ENCODE measurements around the gene FGF6.
"Not testable (repeated sequence)": the region's sequence is repeated elsewhere in the genome, so short reads cannot be mapped to it uniquely, and the experiment has no call there.

FGF6 gene

GRCh38 chr12:4445156-4446101, at the start of gene FGF6:
Gene FGF6 (minus strand): TSS chr12:4445815. CDS start chr12:4445570, 245 bp downstream.
- DNase-seq (ENCODE audit: low read depth), result no peak

- no peak for DNase-seq (ENCODE audit: low read depth)
These were observed 45.4 kb upstream of the FGF6 start for GRCh38 chr12:4490973-4491372.

GRCh38 chr12:4489556-4489955, 43.9 kb upstream of the FGF6 start:
- no peak for DNase-seq (ENCODE audit: low read depth)

- no peak for DNase-seq (ENCODE audit: low read depth)
These were observed 41.4 kb upstream of the FGF6 start for GRCh38 chr12:4486980-4487379.

GRCh38 chr12:4486049-4486699, 40.6 kb upstream of the FGF6 start:
- DNase-seq (ENCODE audit: low read depth), result no peak

- no peak for DNase-seq (ENCODE audit: low read depth)
These were observed 38.5 kb upstream of the FGF6 start for GRCh38 chr12:4483885-4484823.

GRCh38 chr12:4482936-4483335, 37.3 kb upstream of the FGF6 start:
- no peak for DNase-seq (ENCODE audit: low read depth)

GRCh38 chr12:4478933-4479332, 33.3 kb upstream of the FGF6 start:
- no peak for DNase-seq (ENCODE audit: low read depth)

- DNase-seq (ENCODE audit: low read depth), result no peak
These were observed 31.5 kb upstream of the FGF6 start for GRCh38 chr12:4477129-4477528.

- DNase-seq (ENCODE audit: low read depth), result no peak
These were observed 26.4 kb upstream of the FGF6 start for GRCh38 chr12:4472046-4472445.

GRCh38 chr12:4471256-4471655, 25.6 kb upstream of the FGF6 start:
- DNase-seq (ENCODE audit: low read depth), result no peak

- no peak for DNase-seq (ENCODE audit: low read depth)
These were observed 23.4 kb upstream of the FGF6 start for GRCh38 chr12:4468994-4469393.

GRCh38 chr12:4460761-4461160, 15.1 kb upstream of the FGF6 start:
- no peak for DNase-seq (ENCODE audit: low read depth)

GRCh38 chr12:4455849-4456248, 10.2 kb upstream of the FGF6 start:
- not testable (repeated sequence) for DNase-seq (ENCODE audit: low read depth)

GRCh38 chr12:4454315-4454860, 8.8 kb upstream of the FGF6 start:
- DNase-seq (ENCODE audit: low read depth), result no peak

- no peak for DNase-seq (ENCODE audit: low read depth)
These were observed 6.1 kb upstream of the FGF6 start for GRCh38 chr12:4451694-4452093.

GRCh38 chr12:4450551-4451112, 5.0 kb upstream of the FGF6 start:
- no peak for DNase-seq (ENCODE audit: low read depth)

GRCh38 chr12:4449851-4450221, 4.2 kb upstream of the FGF6 start:
- no peak for DNase-seq (ENCODE audit: low read depth)

- no peak for DNase-seq (ENCODE audit: low read depth)
These were observed 3.6 kb upstream of the FGF6 start for GRCh38 chr12:4448943-4449850.

GRCh38 chr12:4448371-4448940, 2.8 kb upstream of the FGF6 start:
- no peak for DNase-seq (ENCODE audit: low read depth)
